ENCODE measurements around the gene PGPEP1.
"Not testable (repeated sequence)": the region's sequence is repeated elsewhere in the genome, so short reads cannot be mapped to it uniquely, and the experiment has no call there.

PGPEP1 gene

GRCh38 chr19:18373892-18374629 is 33.7 kb downstream of the PGPEP1 start:
- no peaks in the 10 kb centered on the region for H3K36me3 ChIP-seq
- H3K9me3 ChIP-seq: no peaks in the 10 kb centered on the region
- H3K9ac ChIP-seq: peak overlapping the region; percentile 60; the same call in 1 of the 2 replicates
- H3K4me3 ChIP-seq: 0 out of 2 replicates have a peak overlapping the region, but pooled peaks have one; percentile 13
- H3K4me2 ChIP-seq: peak overlapping the region; percentile 86
- H4K20me1 ChIP-seq: no peaks in the 10 kb centered on the region
- H3K27ac ChIP-seq: peak overlapping the region; percentile 82
- peaks cover 49% of the 10 kb centered on the region for H3K4me1 ChIP-seq
- TF ChIP-seq Cebpa-rat (IDR thresholded peaks at IDR 0.05): no peak
- H3K27me3 ChIP-seq: no peaks in the 10 kb centered on the region

- TF ChIP-seq Cebpa-rat (IDR thresholded peaks at IDR 0.05): no peak
- H3K36me3 ChIP-seq: no peaks in the 10 kb centered on the region
- H3K9me3 ChIP-seq: no peaks in the 10 kb centered on the region
- 0 out of 2 replicates have a peak overlapping the region, but pooled peaks have one; percentile 23 for H3K4me2 ChIP-seq
- H3K27me3 ChIP-seq: no peaks in the 10 kb centered on the region
- no peak overlapping the region for H3K4me3 ChIP-seq
- peaks cover 52% of the 10 kb centered on the region for H3K4me1 ChIP-seq
- no peak overlapping the region for H3K27ac ChIP-seq
- no peaks in the 10 kb centered on the region for H4K20me1 ChIP-seq
- no peak overlapping the region for H3K9ac ChIP-seq
Measured at GRCh38 chr19:18377026-18377425, 36.6 kb downstream of the PGPEP1 start.

GRCh38 chr19:18379803-18380747 is 39.7 kb downstream of the PGPEP1 start:
- no peak for TF ChIP-seq Cebpa-rat (IDR thresholded peaks at IDR 0.05)
- no peak overlapping the region for H3K4me2 ChIP-seq
- H3K9ac ChIP-seq: no peak overlapping the region
- no peaks in the 10 kb centered on the region for H3K9me3 ChIP-seq
- no peak overlapping the region for H3K4me3 ChIP-seq
- H3K36me3 ChIP-seq: no peaks in the 10 kb centered on the region
- no peaks in the 10 kb centered on the region for H3K27me3 ChIP-seq
- no peaks in the 10 kb centered on the region for H4K20me1 ChIP-seq
- H3K4me1 ChIP-seq: peaks cover 35% of the 10 kb centered on the region
- 0 out of 2 replicates have a peak overlapping the region, but pooled peaks have one; percentile 9 for H3K27ac ChIP-seq

- no peaks in the 10 kb centered on the region for H3K27me3 ChIP-seq
- no peaks in the 10 kb centered on the region for H3K36me3 ChIP-seq
- H3K9me3 ChIP-seq: no peaks in the 10 kb centered on the region
- no peak overlapping the region for H3K9ac ChIP-seq
- H3K27ac ChIP-seq: no peak overlapping the region
- no peak overlapping the region for H3K4me2 ChIP-seq
- no peak for TF ChIP-seq Cebpa-rat (IDR thresholded peaks at IDR 0.05)
- peaks cover 27% of the 10 kb centered on the region for H3K4me1 ChIP-seq
- no peaks in the 10 kb centered on the region for H4K20me1 ChIP-seq
- no peak overlapping the region for H3K4me3 ChIP-seq
Measured at GRCh38 chr19:18380843-18381242, 40.4 kb downstream of the PGPEP1 start.

- not testable (repeated sequence) for H3K27ac ChIP-seq, H3K4me3 ChIP-seq, H3K9me3 ChIP-seq, H3K36me3 ChIP-seq, H4K20me1 ChIP-seq, H3K4me2 ChIP-seq, H3K9ac ChIP-seq
- Histone ChIP-seq H3K4me1 (peaks cover 34% of the 10 kb centered on the region), H3K27me3 (peaks cover 17% of the 10 kb centered on the region; the same call in 1 of the 2 replicates)
Measured at GRCh38 chr19:18383622-18384021, 43.2 kb downstream of the PGPEP1 start.

- Histone ChIP-seq H3K9ac (no peak overlapping the region), H3K9me3 (no peaks in the 10 kb centered on the region), H3K27ac (no peak overlapping the region), H3K4me3 (no peak overlapping the region), H3K4me1 (peaks cover 41% of the 10 kb centered on the region), H4K20me1 (no peaks in the 10 kb centered on the region), H3K27me3 (peaks cover 24% of the 10 kb centered on the region; the same call in 1 of the 2 replicates), H3K36me3 (no peaks in the 10 kb centered on the region), H3K4me2 (no peak overlapping the region)
- TF ChIP-seq Cebpa-rat (IDR thresholded peaks at IDR 0.05): no peak
Measured at GRCh38 chr19:18384775-18385174, 44.4 kb downstream of the PGPEP1 start.

GRCh38 chr19:18385359-18385674 is 44.9 kb downstream of the PGPEP1 start:
- Histone ChIP-seq H3K9me3 (no peaks in the 10 kb centered on the region), H3K4me3 (no peak overlapping the region), H3K27me3 (peaks cover 29% of the 10 kb centered on the region; the same call in 1 of the 2 replicates), H4K20me1 (no peaks in the 10 kb centered on the region), H3K36me3 (no peaks in the 10 kb centered on the region), H3K4me2 (0 out of 2 replicates have a peak overlapping the region, but pooled peaks have one; percentile 7), H3K9ac (no peak overlapping the region), H3K27ac (no peak overlapping the region), H3K4me1 (peaks cover 41% of the 10 kb centered on the region)
- no peak for TF ChIP-seq Cebpa-rat (IDR thresholded peaks at IDR 0.05)

GRCh38 chr19:18385675-18386542 is 45.5 kb downstream of the PGPEP1 start, which contains the start of gene GDF15:
Gene GDF15 (plus strand): TSS chr19:18386158. CDS start chr19:18386190, 32 bp downstream.
- H3K4me2 ChIP-seq: peak within 1 kb of the TSS; percentile 78

More at GRCh38 chr19:18385675-18386542, 45.5 kb downstream of the PGPEP1 start, which contains the start of gene GDF15:
- H3K27ac ChIP-seq: no peak within 1 kb of the TSS
- H3K4me3 ChIP-seq: no peak within 1 kb of the TSS
- H4K20me1 ChIP-seq: no peaks in the 10 kb centered on the region
- H3K9ac ChIP-seq: no peak within 1 kb of the TSS
- TF ChIP-seq Cebpa-rat (IDR thresholded peaks at IDR 0.05): no peak
- H3K27me3 ChIP-seq: peaks cover 31% of the 10 kb centered on the region; the same call in 1 of the 2 replicates
- peaks cover 41% of the 10 kb centered on the region for H3K4me1 ChIP-seq
- no peaks in the 10 kb centered on the region for H3K36me3 ChIP-seq
- H3K9me3 ChIP-seq: no peaks in the 10 kb centered on the region
